ENCODE results near the gene KRT83. TPM values are rescaled to one million over a fixed set of nuclear protein-coding genes. Genes with fewer than 3 reads are reported as not detected.

Gene KRT83
- total and polyA plus RNA-seq, 12 donors, result not detected

GRCh38 chr12:52270541-52271070 is 50.6 kb downstream of the KRT83 start:
- Histone ChIP-seq H3K27ac (no peak overlapping the region), H3K4me1 (replicated peaks in 1 of 2) (no peaks in the 10 kb centered on the region), H3K4me3 (no peak overlapping the region), H3K9me3 (replicated peaks in 1 of 3) (no peaks in the 10 kb centered on the region), H3K36me3 (replicated peaks in 1 of 2) (no peaks in the 10 kb centered on the region), H3K27me3 (no peaks in the 10 kb centered on the region)
- peak in 1 of 7 donors; percentile 40 for DNase-seq
- TF ChIP-seq POLR2A (IDR thresholded peaks at IDR 0.05), result no peak
- no peak for TF ChIP-seq CTCF (IDR thresholded peaks at IDR 0.05)
- 81 to 90% (median 84%) methylated on average over 6 of the region's 6 CpGs for WGBS, 4 donors
- intact Hi-C loops (cut with DNase I), result no loop called here

GRCh38 chr12:52268212-52268611 is 53.0 kb downstream of the KRT83 start:
- DNase-seq, result peak in 3 of 7 donors; percentile 23 to 52 (median 38)
- peak overlapping the region in 1 of 5 donors; percentile 15 for H3K27ac ChIP-seq
- 64 to 88% (median 69%) methylated on average over 2 of the region's 2 CpGs for WGBS, 4 donors

DNA sequence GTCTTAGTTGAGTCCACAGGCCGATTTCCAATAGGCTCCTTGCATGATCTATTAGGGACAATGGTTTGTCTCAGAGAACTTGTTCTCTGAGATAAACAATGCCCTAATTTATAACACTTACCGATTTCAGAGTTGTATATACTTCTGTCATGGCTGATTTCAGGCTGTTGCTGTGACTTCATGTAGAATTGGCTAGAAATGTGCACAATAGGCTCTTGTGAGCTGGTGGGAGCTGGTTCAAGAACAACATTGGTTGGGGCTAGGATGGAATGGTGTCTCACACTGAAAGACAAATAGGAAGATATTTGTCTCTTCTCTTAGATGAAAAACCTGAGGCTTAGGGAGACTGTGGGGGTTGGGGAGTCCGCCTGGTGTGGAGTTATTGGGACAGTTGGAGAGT is 53.5 kb downstream of the KRT83 start:
- 90 to 95% (median 92%) methylated on average over 3 of the region's 3 CpGs for WGBS, 4 donors
- Histone ChIP-seq H3K4me1 (replicated peaks in 1 of 2) (no peaks in the 10 kb centered on the region), H3K9me3 (replicated peaks in 1 of 3) (no peaks in the 10 kb centered on the region), H3K27me3 (no peaks in the 10 kb centered on the region), H3K27ac (peak overlapping the region in 1 of 5 donors; percentile 15), H3K4me3 (no peak overlapping the region), H3K36me3 (replicated peaks in 1 of 2) (no peaks in the 10 kb centered on the region)
- TF ChIP-seq POLR2A (IDR thresholded peaks at IDR 0.05), result no peak
- TF ChIP-seq CTCF (IDR thresholded peaks at IDR 0.05), result no peak
- no peak for DNase-seq
- intact Hi-C loops (cut with DNase I), result no loop called here

More at GRCh38 chr12:52268212-52268611, 53.0 kb downstream of the KRT83 start:
- Histone ChIP-seq H3K4me3 (no peak overlapping the region), H3K36me3 (replicated peaks in 1 of 2) (no peaks in the 10 kb centered on the region), H3K27me3 (no peaks in the 10 kb centered on the region), H3K9me3 (replicated peaks in 1 of 3) (no peaks in the 10 kb centered on the region), H3K4me1 (replicated peaks in 1 of 2) (no peaks in the 10 kb centered on the region)
- intact Hi-C loops (cut with DNase I), result no loop called here
- TF ChIP-seq POLR2A (IDR thresholded peaks at IDR 0.05), result no peak
- no peak for TF ChIP-seq CTCF (IDR thresholded peaks at IDR 0.05)

DNA sequence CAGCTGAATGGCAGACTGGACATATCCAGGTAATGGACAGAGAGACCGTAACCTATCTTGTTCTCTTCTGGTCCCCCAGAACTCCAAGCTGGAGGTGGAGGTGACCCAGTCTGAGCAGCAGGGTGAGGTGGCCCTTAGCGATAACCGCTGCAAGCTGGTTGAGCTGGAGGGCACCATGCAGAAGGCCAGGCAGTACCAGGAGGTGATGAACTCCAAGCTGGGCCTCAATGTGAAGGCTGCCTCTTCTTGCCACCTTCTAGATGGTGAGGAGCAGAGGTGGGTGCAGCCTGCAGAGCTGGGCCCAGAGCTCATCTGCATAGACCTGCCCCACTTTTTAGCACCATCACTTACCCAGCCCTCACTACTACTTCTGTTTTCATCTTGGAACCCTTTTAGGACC is 53.9 kb downstream of the KRT83 start:
- intact Hi-C loops (cut with DNase I), result no loop called here
- no peaks in the 10 kb centered on the region for H3K9me3 ChIP-seq (replicated peaks in 1 of 3)
- 63 to 100% (median 97%) methylated on average over 1 to 3 of the region's 3 CpGs for WGBS, 4 donors

More for the DNA sequence above, 53.9 kb downstream of the KRT83 start:
- Histone ChIP-seq H3K4me3 (no peak overlapping the region), H3K27me3 (no peaks in the 10 kb centered on the region), H3K27ac (no peak overlapping the region), H3K36me3 (replicated peaks in 1 of 2) (no peaks in the 10 kb centered on the region), H3K4me1 (replicated peaks in 1 of 2) (no peaks in the 10 kb centered on the region)
- TF ChIP-seq CTCF (IDR thresholded peaks at IDR 0.05) (no peak), POLR2A (IDR thresholded peaks at IDR 0.05) (no peak)
- no peak for DNase-seq
